GM19395 (cell line): ENCODE data around the gene KRTAP10-2.
"Not testable (repeated sequence)": the region's sequence is repeated elsewhere in the genome, so short reads cannot be mapped to it uniquely, and the experiment has no call there.

ENCODE experiments used
- ATAC-seq: cut with Tn5 transposase; IDR thresholded peaks from one replicate; pipeline ENCODE4 v1.9.1; 2021; ENCODE audit warnings: mild to moderate bottlenecking, moderate library complexity; ENCODE audit not compliant: unreplicated experiment

The KRTAP10-2 gene

DNA sequence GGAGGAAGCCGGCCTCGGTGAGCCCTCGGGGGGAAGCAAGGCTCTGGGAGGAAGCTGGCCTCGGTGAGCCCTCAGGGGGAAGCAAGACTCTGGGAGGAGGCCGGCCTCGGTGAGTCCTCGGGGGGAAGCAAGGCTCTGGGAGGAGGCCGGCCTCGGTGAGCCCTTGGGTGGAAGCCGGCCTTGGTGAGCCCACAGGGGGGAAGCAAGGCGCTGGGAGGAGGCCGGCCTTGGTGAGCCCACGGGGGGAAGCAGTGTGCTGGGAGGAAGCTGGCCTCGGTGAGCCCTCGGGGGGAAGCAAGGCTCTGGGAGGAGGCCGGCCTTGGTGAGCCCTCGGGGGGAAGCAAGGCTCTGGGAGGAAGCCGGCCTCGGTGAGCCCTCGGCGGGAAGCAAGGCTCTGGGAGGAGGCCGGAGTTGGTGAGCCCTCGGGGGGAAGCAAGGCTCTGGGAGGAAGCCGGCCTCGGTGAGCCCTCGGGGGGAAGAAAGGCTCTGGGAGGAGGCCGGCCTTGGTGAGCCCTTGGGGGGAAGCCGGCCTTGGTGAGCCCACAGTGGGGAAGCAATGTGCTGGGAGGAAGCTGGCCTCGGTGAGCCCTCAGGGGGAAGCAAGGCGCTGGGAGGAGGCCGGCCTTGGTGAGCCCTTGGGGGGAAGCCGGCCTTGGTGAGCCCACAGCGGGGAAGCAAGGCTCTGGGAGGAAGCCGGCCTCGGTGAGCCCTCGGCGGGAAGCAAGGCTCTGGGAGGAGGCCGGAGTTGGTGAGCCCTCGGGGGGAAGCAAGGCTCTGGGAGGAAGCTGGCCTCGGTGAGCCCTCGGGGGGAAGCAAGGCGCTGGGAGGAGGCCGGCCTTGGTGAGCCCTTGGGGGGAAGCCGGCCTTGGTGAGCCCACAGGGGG is 48.1 kb downstream of the KRTAP10-2 start:
- ATAC-seq = not testable (repeated sequence)

DNA sequence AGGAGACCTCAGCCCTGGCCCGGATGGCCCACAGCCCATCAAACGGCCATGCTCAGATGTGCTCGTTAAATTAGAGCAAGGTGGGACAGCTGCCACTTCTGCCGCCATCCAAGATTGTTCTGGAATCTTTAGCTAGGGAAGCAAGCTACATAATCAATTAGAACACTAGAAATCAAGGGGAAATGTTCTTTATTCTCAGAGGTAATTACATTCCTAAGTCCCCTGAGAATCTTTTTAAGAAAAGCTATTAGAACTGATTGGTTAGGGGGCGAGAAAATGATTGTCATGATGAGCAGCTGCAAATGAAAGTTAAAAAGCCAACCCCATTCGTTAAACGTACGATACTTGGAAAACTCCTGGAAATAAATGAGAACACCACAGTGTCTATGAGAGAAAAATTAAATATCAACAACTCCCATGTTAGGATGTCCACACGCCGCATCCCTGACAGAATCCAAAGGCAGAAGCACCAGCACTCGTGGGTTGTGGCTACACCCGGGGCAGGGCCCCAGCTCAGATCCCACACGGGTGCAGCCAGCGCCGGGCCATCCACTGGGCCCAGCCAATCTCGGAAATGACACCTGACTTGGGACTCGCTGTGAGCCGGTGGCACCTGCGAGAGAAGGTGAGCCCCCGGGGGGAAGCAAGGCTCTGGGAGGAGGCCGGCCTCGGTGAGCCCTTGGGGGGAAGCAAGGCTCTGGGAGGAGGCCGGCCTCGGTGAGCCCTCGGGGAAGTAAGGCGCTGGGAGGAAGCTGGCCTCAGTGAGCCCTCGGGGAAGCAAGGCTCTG is 48.9 kb downstream of the KRTAP10-2 start:
- no peak for ATAC-seq
